WTC11 (cell line): ENCODE data around the gene ANTKMT. TPM values are rescaled to one million over a fixed set of nuclear protein-coding genes. Genes with fewer than 3 reads are reported as not detected.

ENCODE experiments used
- GABPB1 ChIP-seq: sonication (generic); formaldehyde crosslinking; IDR thresholded peaks from 2 replicates; pipeline ENCODE4 v1.8.1; 2023; ENCODE audit warnings: mild to moderate bottlenecking, missing genetic modification reagents
- GTF2I ChIP-seq: fragments of 250-450 bp; sonication (Bioruptor Pico); conservative IDR thresholded peaks from 2 replicates; pipeline ENCODE4 v1.4.0; 2021; ENCODE audit warnings: mild to moderate bottlenecking
- IRF2 ChIP-seq: sonication (generic); formaldehyde crosslinking; IDR thresholded peaks from 2 replicates; pipeline ENCODE4 v1.8.0; 2022; ENCODE audit warnings: low read depth, missing genetic modification reagents, borderline replicate concordance
- KAT7 ChIP-seq: sonication (generic); formaldehyde crosslinking; IDR thresholded peaks from 2 replicates; pipeline ENCODE4 v1.8.1; 2023; ENCODE audit warnings: missing genetic modification reagents, mild to moderate bottlenecking, borderline replicate concordance
- RORB ChIP-seq: fragments of 250-450 bp; sonication (Bioruptor Pico); IDR thresholded peaks from 2 replicates; pipeline ENCODE4 v1.9.0; 2021; ENCODE audit warnings: mild to moderate bottlenecking
- SMAD4 ChIP-seq: sonication (generic); formaldehyde crosslinking; IDR thresholded peaks from 2 replicates; pipeline ENCODE4 v1.8.0; 2022; ENCODE audit warnings: mild to moderate bottlenecking, missing genetic modification reagents
- TP53 ChIP-seq: sonication (generic); formaldehyde crosslinking; IDR thresholded peaks from 2 replicates; pipeline ENCODE4 v1.8.1; 2023; ENCODE audit warnings: mild to moderate bottlenecking, missing genetic modification reagents
- total RNA-seq: library from RNA; stranded (reverse); gene quantifications from 3 replicates; pipeline ENCODE4 v1.2.3, GENCODE V29; 2021
- TF ChIP-seq, protein P1 (sequence below): sonication (generic); formaldehyde crosslinking; IDR thresholded peaks from 2 replicates; pipeline ENCODE4 v1.8.1; 2023; ENCODE audit warnings: mild to moderate bottlenecking, missing genetic modification reagents, borderline replicate concordance
- TF ChIP-seq, protein P2 (sequence below): sonication (generic); formaldehyde crosslinking; conservative IDR thresholded peaks from 2 replicates; pipeline ENCODE4 v1.8.1; 2023; ENCODE audit warnings: mild to moderate bottlenecking, low read depth, missing genetic modification reagents, moderate library complexity
- TF ChIP-seq, protein P3 (sequence below): sonication (generic); formaldehyde crosslinking; IDR thresholded peaks from 2 replicates; pipeline ENCODE4 v1.8.1; 2022; ENCODE audit warnings: low read depth, mild to moderate bottlenecking, moderate library complexity, missing genetic modification reagents, borderline replicate concordance
- TF ChIP-seq, protein P4 (sequence below): sonication (generic); formaldehyde crosslinking; IDR thresholded peaks from 2 replicates; pipeline ENCODE4 v1.8.1; 2023; ENCODE audit warnings: mild to moderate bottlenecking, missing genetic modification reagents
- TF ChIP-seq, protein P5 (sequence below): sonication (generic); formaldehyde crosslinking; IDR thresholded peaks from 2 replicates; pipeline ENCODE4 v1.8.1; 2022; ENCODE audit warnings: mild to moderate bottlenecking, missing genetic modification reagents, moderate library complexity, borderline replicate concordance
- TF ChIP-seq, protein P6 (sequence below): sonication (generic); formaldehyde crosslinking; IDR thresholded peaks from 2 replicates; pipeline ENCODE4 v1.8.0; 2022; ENCODE audit warnings: mild to moderate bottlenecking, missing genetic modification reagents
- TF ChIP-seq, protein P7 (sequence below): sonication (generic); formaldehyde crosslinking; IDR thresholded peaks from 2 replicates; pipeline ENCODE4 v1.8.1; 2023; ENCODE audit warnings: mild to moderate bottlenecking, missing genetic modification reagents

ANTKMT gene
- total RNA-seq, 1 experiment from 2014 or later = 40.6 TPM

DNA sequence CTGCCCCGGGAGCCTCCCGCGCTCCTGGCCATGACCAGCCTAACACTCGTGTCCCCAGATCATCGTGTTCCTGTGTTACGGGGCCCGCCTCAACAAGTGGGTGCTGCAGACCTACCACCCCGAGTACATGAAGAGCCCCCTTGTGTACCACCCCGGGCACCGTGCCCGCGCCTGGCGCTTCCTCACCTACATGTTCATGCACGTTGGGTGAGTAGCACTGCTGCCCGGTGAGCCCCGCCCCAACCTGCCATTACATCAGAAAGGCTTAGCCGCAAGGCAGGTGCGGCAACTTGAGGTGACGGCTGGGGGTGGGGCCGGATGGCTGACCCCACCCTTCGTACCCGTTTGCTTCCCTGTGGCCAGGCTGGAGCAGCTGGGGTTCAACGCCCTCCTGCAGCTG is 44.0 kb upstream of the ANTKMT start (continued):
- TF ChIP-seq, protein P1, sequence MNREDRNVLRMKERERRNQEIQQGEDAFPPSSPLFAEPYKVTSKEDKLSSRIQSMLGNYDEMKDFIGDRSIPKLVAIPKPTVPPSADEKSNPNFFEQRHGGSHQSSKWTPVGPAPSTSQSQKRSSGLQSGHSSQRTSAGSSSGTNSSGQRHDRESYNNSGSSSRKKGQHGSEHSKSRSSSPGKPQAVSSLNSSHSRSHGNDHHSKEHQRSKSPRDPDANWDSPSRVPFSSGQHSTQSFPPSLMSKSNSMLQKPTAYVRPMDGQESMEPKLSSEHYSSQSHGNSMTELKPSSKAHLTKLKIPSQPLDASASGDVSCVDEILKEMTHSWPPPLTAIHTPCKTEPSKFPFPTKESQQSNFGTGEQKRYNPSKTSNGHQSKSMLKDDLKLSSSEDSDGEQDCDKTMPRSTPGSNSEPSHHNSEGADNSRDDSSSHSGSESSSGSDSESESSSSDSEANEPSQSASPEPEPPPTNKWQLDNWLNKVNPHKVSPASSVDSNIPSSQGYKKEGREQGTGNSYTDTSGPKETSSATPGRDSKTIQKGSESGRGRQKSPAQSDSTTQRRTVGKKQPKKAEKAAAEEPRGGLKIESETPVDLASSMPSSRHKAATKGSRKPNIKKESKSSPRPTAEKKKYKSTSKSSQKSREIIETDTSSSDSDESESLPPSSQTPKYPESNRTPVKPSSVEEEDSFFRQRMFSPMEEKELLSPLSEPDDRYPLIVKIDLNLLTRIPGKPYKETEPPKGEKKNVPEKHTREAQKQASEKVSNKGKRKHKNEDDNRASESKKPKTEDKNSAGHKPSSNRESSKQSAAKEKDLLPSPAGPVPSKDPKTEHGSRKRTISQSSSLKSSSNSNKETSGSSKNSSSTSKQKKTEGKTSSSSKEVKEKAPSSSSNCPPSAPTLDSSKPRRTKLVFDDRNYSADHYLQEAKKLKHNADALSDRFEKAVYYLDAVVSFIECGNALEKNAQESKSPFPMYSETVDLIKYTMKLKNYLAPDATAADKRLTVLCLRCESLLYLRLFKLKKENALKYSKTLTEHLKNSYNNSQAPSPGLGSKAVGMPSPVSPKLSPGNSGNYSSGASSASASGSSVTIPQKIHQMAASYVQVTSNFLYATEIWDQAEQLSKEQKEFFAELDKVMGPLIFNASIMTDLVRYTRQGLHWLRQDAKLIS = no peak
- TF ChIP-seq GABPB1 (CRISPR knock-in tag) (no peak), RORB (CRISPR knock-in tag) (no peak), TP53 (CRISPR knock-in tag) (no peak), SMAD4 (no peak), IRF2 (CRISPR knock-in tag) (no peak), KAT7 (no peak), GTF2I (CRISPR knock-in tag) (no peak)
- TF ChIP-seq, protein P2, sequence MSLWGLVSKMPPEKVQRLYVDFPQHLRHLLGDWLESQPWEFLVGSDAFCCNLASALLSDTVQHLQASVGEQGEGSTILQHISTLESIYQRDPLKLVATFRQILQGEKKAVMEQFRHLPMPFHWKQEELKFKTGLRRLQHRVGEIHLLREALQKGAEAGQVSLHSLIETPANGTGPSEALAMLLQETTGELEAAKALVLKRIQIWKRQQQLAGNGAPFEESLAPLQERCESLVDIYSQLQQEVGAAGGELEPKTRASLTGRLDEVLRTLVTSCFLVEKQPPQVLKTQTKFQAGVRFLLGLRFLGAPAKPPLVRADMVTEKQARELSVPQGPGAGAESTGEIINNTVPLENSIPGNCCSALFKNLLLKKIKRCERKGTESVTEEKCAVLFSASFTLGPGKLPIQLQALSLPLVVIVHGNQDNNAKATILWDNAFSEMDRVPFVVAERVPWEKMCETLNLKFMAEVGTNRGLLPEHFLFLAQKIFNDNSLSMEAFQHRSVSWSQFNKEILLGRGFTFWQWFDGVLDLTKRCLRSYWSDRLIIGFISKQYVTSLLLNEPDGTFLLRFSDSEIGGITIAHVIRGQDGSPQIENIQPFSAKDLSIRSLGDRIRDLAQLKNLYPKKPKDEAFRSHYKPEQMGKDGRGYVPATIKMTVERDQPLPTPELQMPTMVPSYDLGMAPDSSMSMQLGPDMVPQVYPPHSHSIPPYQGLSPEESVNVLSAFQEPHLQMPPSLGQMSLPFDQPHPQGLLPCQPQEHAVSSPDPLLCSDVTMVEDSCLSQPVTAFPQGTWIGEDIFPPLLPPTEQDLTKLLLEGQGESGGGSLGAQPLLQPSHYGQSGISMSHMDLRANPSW (CRISPR knock-in tag) = no peak
- TF ChIP-seq, protein P3, sequence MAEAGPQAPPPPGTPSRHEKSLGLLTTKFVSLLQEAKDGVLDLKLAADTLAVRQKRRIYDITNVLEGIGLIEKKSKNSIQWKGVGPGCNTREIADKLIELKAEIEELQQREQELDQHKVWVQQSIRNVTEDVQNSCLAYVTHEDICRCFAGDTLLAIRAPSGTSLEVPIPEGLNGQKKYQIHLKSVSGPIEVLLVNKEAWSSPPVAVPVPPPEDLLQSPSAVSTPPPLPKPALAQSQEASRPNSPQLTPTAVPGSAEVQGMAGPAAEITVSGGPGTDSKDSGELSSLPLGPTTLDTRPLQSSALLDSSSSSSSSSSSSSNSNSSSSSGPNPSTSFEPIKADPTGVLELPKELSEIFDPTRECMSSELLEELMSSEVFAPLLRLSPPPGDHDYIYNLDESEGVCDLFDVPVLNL (CRISPR knock-in tag) = no peak
- TF ChIP-seq, protein P4, sequence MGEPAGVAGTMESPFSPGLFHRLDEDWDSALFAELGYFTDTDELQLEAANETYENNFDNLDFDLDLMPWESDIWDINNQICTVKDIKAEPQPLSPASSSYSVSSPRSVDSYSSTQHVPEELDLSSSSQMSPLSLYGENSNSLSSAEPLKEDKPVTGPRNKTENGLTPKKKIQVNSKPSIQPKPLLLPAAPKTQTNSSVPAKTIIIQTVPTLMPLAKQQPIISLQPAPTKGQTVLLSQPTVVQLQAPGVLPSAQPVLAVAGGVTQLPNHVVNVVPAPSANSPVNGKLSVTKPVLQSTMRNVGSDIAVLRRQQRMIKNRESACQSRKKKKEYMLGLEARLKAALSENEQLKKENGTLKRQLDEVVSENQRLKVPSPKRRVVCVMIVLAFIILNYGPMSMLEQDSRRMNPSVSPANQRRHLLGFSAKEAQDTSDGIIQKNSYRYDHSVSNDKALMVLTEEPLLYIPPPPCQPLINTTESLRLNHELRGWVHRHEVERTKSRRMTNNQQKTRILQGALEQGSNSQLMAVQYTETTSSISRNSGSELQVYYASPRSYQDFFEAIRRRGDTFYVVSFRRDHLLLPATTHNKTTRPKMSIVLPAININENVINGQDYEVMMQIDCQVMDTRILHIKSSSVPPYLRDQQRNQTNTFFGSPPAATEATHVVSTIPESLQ (CRISPR knock-in tag) = no peak
- TF ChIP-seq, protein P5, sequence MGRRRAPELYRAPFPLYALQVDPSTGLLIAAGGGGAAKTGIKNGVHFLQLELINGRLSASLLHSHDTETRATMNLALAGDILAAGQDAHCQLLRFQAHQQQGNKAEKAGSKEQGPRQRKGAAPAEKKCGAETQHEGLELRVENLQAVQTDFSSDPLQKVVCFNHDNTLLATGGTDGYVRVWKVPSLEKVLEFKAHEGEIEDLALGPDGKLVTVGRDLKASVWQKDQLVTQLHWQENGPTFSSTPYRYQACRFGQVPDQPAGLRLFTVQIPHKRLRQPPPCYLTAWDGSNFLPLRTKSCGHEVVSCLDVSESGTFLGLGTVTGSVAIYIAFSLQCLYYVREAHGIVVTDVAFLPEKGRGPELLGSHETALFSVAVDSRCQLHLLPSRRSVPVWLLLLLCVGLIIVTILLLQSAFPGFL (CRISPR knock-in tag) = no peak
- TF ChIP-seq, protein P6, sequence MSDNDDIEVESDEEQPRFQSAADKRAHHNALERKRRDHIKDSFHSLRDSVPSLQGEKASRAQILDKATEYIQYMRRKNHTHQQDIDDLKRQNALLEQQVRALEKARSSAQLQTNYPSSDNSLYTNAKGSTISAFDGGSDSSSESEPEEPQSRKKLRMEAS (CRISPR knock-in tag) = no peak
- TF ChIP-seq, protein P7, sequence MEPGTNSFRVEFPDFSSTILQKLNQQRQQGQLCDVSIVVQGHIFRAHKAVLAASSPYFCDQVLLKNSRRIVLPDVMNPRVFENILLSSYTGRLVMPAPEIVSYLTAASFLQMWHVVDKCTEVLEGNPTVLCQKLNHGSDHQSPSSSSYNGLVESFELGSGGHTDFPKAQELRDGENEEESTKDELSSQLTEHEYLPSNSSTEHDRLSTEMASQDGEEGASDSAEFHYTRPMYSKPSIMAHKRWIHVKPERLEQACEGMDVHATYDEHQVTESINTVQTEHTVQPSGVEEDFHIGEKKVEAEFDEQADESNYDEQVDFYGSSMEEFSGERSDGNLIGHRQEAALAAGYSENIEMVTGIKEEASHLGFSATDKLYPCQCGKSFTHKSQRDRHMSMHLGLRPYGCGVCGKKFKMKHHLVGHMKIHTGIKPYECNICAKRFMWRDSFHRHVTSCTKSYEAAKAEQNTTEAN (CRISPR knock-in tag) = no peak
